H1 (cell line): Measurements from ENCODE around the gene ARHGAP12.

Experiments
- CTCF ChIP-seq, 3 experiments: IDR thresholded peaks; 1 replicate in 2 of 3; 2 replicates in 1 of 3; pipeline versions ENCODE4 v1.5.1 to v1.6.1; 2011; ENCODE audit warnings: low read length in 3 of 3, mild to moderate bottlenecking in 3 of 3, inconsistent platforms in 2 of 3, low read depth in 1 of 3, moderate library complexity in 1 of 3; ENCODE audit not compliant: insufficient read depth in 1 of 3; ENCODE audit errors: control extremely low read depth in 1 of 3
- FOSL1 ChIP-seq: IDR thresholded peaks from 2 replicates; pipeline ENCODE4 v1.6.1; 2011; ENCODE audit warnings: mild to moderate bottlenecking, low read depth, low read length, moderate library complexity; ENCODE audit not compliant: insufficient read depth
- JUND ChIP-seq: IDR thresholded peaks from 2 replicates; pipeline ENCODE4 v1.6.1; 2011; ENCODE audit warnings: mild to moderate bottlenecking, improper control_type of control experiment, low read length
- KDM1A ChIP-seq: fragments of 200-600, 300-600 bp; sonication (generic); IDR thresholded peaks from 2 replicates; pipeline ENCODE4 v1.7.1; 2016; ENCODE audit warnings: mild to moderate bottlenecking, low read length, borderline replicate concordance
- NANOG ChIP-seq: IDR thresholded peaks from 2 replicates; pipeline ENCODE4 v1.6.1; 2011; ENCODE audit warnings: low read length, low read depth, mild to moderate bottlenecking, inconsistent platforms; ENCODE audit not compliant: insufficient read depth, poor library complexity, severe bottlenecking
- NRF1 ChIP-seq: IDR thresholded peaks from 2 replicates; pipeline ENCODE4 v1.6.1; 2011; ENCODE audit warnings: mild to moderate bottlenecking, low read depth, low read length, improper control_type of control experiment
- POLR2A ChIP-seq, 2 experiments: IDR thresholded peaks; 1 replicate in 1 of 2; 2 replicates in 1 of 2; pipeline ENCODE4 v1.6.1; 2011; ENCODE audit warnings: low read depth in 2 of 2, low read length in 2 of 2, mild to moderate bottlenecking in 2 of 2; ENCODE audit errors: control extremely low read depth in 1 of 2
- SUZ12 ChIP-seq: fragments of 200-600 bp; sonication (generic); IDR thresholded peaks from 2 replicates; pipeline ENCODE4 v1.6.1; 2012; ENCODE audit warnings: mild to moderate bottlenecking, inconsistent platforms, low read length, moderate library complexity, mixed read lengths
- TAF1 ChIP-seq: IDR thresholded peaks from 2 replicates; pipeline ENCODE4 v1.6.1; 2011; ENCODE audit warnings: mild to moderate bottlenecking, low read depth, low read length
- TAF7 ChIP-seq: optimal IDR thresholded peaks from 2 replicates; pipeline ENCODE3; 2011; ENCODE audit warnings: low read depth, mild to moderate bottlenecking, inconsistent platforms, low read length, moderate library complexity, borderline replicate concordance
- USF2 ChIP-seq: IDR thresholded peaks from 2 replicates; pipeline ENCODE4 v1.6.1; 2011; ENCODE audit warnings: low read length, improper control_type of control experiment
- YY1 ChIP-seq: IDR thresholded peaks from 2 replicates; pipeline ENCODE4 v1.6.1; 2011; ENCODE audit warnings: low read depth, mild to moderate bottlenecking, low read length

GRCh38 chr10:31927565-31927883 lies 1.1 kb downstream of the ARHGAP12 start:
- TF ChIP-seq CTCF (IDR thresholded peaks at IDR 0.05; ENCODE audit: control extremely low read depth in 1 of 3, insufficient read depth in 1 of 3, low read depth in 1 of 3, low read length in 3 of 3), result no peak
- no peak for TF ChIP-seq NRF1
- TF ChIP-seq POLR2A (IDR thresholded peaks at IDR 0.05; ENCODE audit: control extremely low read depth in 1 of 2, low read depth in 2 of 2, low read length in 2 of 2), result no peak
- no peak for TF ChIP-seq SUZ12
- TF ChIP-seq YY1, result no peak
- TF ChIP-seq JUND, result no peak
- no peak for TF ChIP-seq TAF1
- no peak for TF ChIP-seq FOSL1
- TF ChIP-seq TAF7, result no peak
- no peak for TF ChIP-seq KDM1A
- TF ChIP-seq NANOG, result no peak
- TF ChIP-seq USF2, result no peak
